CD4-positive, alpha-beta T cell treated with Interleukin-4 for 1 hour (primary cell): ENCODE results near the gene PROX1.
"Not testable (repeated sequence)": the region's sequence is repeated elsewhere in the genome, so short reads cannot be mapped to it uniquely, and the experiment has no call there.

Experiments
- DNase-seq, 2 donors: peaks; one replicate each; pipeline ENCODE4 v3.0.0-alpha.2; 2020 to 2022

Gene PROX1

GRCh38 chr1:214075999-214076707, 88.4 kb downstream of the PROX1 start:
- no peak for DNase-seq

- no peak for DNase-seq
These were observed 88.9 kb downstream of the PROX1 start for GRCh38 chr1:214076708-214077065.

GRCh38 chr1:214078950-214079349, 91.2 kb downstream of the PROX1 start:
- no peak for DNase-seq

GRCh38 chr1:214085325-214085724, 97.6 kb downstream of the PROX1 start:
- DNase-seq = no peak

- DNase-seq = no peak
These were observed 99.2 kb downstream of the PROX1 start for GRCh38 chr1:214086945-214087344.

- not testable (repeated sequence) for DNase-seq
These were observed 101.2 kb downstream of the PROX1 start for GRCh38 chr1:214089003-214089402.
